DOHH2 (cell line): ENCODE data around the gene TBC1D2B.

ENCODE experiments used
- EZH2phosphoT487 ChIP-seq: fragments of 200-600 bp; sonication (generic); IDR thresholded peaks from 2 replicates; pipeline ENCODE4 v1.6.1; 2017; ENCODE audit warnings: borderline replicate concordance, mild to moderate bottlenecking, antibody characterized with exemption, low read length, moderate library complexity, mixed read lengths
- TF ChIP-seq, protein P1 (sequence below): fragments of 200-600 bp; sonication (generic); IDR thresholded peaks from one replicate; pipeline ENCODE4 v1.5.1; 2014; ENCODE audit warnings: antibody characterized with exemption, mild to moderate bottlenecking, low read depth, low read length; ENCODE audit not compliant: poor library complexity, severe bottlenecking

DNA sequence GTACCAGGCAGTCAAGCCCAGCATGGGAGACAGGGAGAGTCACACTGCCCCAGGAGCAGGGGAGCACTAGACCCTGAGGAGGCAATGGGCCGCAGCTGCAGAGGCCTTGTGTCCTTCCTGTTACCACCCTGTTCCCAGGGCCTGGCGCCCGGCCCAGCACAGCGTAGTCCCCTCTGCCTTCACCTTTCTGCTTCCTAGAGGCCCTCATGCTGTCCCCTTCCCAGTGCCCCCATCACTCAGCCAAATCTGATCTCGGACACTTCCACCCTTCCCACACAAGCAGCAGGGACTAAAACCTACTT lies 6.9 kb upstream of the TBC1D2B start:
- TF ChIP-seq, protein P1, sequence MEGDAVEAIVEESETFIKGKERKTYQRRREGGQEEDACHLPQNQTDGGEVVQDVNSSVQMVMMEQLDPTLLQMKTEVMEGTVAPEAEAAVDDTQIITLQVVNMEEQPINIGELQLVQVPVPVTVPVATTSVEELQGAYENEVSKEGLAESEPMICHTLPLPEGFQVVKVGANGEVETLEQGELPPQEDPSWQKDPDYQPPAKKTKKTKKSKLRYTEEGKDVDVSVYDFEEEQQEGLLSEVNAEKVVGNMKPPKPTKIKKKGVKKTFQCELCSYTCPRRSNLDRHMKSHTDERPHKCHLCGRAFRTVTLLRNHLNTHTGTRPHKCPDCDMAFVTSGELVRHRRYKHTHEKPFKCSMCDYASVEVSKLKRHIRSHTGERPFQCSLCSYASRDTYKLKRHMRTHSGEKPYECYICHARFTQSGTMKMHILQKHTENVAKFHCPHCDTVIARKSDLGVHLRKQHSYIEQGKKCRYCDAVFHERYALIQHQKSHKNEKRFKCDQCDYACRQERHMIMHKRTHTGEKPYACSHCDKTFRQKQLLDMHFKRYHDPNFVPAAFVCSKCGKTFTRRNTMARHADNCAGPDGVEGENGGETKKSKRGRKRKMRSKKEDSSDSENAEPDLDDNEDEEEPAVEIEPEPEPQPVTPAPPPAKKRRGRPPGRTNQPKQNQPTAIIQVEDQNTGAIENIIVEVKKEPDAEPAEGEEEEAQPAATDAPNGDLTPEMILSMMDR: no peak
- TF ChIP-seq EZH2phosphoT487: no peak
